ENCODE measurements around the gene NUTM2A.
"Not testable (repeated sequence)": the region's sequence is repeated elsewhere in the genome, so short reads cannot be mapped to it uniquely, and the experiment has no call there.

NUTM2A gene

DNA sequence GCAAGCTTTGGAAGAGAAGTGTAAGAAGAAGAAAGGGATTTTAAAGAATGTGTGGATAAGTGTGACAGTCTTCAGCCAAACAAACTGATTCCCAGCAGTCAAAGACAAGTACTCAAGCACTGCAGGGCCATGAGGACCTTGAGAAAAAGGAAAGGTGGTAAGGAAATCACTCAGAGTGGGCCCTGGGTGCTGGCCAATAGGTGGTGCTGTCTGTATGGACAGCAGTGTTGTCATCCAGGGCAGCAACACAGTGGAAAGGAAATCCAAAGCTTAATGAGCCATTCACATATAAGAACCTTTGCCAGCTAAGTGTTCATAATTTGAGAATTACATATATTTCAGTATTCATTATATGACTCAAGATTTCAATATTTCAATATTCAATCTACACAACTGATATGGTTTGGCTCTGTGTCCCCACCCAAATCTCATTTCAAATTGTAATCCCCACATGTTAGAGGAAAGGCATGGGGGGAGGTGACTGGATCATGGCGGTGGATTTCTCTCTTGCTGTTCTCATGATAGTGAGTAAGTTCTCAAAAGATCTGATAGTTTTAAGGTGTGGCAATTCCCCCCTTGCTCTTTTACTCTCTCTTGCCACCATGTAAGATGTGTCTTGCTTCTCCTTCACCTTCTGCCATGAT lies 55.6 kb downstream of the NUTM2A start:
- DNase-seq (ENCODE audit: low read depth): not testable (repeated sequence)

Data from activated T-helper 1 cell treated with Interleukin-2 at 50 U/mL for 16 hours (primary cell).